A172 (cell line): Measurements from ENCODE around the gene NDUFV2. TPM values are rescaled to one million over a fixed set of nuclear protein-coding genes. Genes with fewer than 3 reads are reported as not detected.
A peak's percentile ranks its signal among the peaks of the same experiment; 100 is the strongest.
"Not testable (repeated sequence)": the region's sequence is repeated elsewhere in the genome, so short reads cannot be mapped to it uniquely, and the experiment has no call there.

Experiments
- DNase-seq: peaks from one replicate; pipeline ENCODE4 v3.0.0-alpha.2; 2015; ENCODE audit warnings: low spot score
- total RNA-seq: library from RNA; depleted of rRNA; stranded (reverse); fragments of >200 nt; shearing (Covaris generic); gene quantifications from 2 replicates; pipeline ENCODE4 v1.2.3, GENCODE V29; 2014; rRNA removed

Gene NDUFV2
- 244 and 300 TPM in 2 replicates for total RNA-seq

DNA sequence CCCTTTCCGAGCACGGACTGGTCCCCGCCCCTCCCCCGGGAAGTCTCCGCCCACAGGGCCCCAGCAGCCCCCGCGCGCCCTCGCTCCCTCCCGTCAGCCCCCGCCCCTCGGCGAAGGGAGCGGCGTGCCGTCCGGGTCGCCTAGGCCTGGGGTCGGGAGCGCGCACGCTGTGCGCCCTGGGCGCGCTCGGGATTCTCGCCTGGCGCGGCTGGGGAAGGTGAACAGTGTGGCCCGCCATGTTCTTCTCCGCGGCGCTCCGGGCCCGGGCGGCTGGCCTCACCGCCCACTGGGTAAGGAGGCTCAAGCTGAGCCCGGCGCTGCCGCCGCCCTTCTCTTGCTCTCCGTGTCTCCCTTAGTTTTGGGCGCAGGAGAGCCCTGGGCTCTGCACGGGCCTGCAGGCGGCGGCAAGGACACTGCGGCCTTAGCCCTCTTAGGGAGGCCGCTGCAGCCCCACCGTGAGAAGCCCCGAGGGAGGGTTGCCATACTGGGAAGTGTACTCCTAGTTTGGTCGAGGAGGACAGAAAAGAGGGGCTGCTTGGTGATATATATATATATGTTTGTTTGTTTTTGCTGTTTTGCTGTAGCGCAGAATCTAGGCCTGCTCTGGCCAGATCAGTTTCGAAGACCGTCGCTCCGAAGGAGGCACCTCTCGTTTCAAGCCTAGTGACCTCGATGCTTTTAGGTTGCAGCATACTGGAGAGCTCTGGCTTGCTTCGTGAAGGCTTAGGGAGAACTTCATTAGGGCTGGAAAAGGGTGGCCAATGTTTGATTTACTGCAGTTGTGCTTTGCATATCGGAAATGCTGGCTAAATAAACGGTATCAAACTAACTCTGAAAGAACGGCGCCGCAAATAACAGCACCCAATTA is at the start of gene NDUFV2:
Gene NDUFV2 (plus strand): TSS at position 192 of the 868 bp plus-strand sequence. CDS start 45 bp downstream, at position 237.
- peak; percentile 86 for DNase-seq

- DNase-seq = no peak
Observed at GRCh38 chr18:9053814-9054213, 48.7 kb upstream of the NDUFV2 start.

- peak; percentile 85 for DNase-seq
Observed at GRCh38 chr18:9055185-9055584, 47.3 kb upstream of the NDUFV2 start.

DNA sequence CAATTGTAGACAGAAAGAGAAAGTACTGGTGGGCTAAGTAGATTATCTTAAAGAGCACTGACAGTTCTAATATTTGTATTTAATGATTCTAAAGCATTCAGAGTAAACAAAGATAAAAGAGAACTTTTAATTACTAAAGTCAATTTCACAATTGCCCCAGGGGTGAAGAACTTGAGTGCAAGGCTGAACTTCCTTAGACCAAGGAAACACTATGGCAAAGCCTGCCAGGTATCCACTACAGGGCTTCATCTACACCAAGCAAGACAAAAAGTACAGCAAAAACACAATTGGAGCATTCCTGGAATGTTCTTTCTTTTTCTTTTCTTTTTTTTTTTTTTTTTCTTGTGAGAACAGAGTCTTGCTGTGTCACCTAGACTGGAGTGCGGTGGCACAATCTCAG is 46.9 kb upstream of the NDUFV2 start:
- no peak for DNase-seq

DNA sequence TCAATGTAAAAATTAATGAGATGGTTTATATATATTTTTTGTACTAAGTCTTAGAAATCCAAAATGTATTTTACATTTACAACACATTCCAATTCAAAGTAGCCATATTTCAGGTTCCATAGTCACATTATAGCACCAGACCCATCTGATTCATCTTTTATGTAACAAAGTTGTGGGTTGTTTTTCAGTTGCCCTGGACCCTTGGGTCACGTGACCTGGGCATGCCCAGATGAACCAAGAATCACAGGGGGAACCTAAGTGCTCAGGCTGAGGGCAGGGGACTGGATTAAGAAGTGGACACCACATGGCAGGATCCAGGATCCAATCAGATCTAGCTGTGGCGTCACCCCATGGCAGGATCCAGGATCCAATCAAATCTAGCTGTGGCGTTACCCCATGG is 44.9 kb upstream of the NDUFV2 start:
- DNase-seq = no peak

DNA sequence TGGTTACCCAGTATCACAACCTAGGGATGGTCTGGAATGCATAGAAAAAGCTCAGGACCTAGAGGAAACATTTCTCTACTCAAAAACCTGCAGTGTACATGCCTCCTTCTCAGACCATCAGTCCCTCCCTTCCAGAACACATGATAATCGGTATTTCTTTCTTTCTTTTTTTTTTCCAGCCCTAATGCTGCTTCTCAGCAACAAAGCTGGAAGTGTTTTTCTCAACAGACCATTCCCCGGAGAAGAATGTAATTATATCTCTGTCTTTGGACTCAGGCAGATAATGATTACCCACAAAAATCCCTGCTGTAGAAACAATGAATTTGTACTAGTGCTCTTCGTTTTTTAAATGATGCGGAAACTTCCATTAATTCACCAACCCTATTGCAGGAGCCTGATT is 44.1 kb upstream of the NDUFV2 start:
- no peak for DNase-seq

DNA sequence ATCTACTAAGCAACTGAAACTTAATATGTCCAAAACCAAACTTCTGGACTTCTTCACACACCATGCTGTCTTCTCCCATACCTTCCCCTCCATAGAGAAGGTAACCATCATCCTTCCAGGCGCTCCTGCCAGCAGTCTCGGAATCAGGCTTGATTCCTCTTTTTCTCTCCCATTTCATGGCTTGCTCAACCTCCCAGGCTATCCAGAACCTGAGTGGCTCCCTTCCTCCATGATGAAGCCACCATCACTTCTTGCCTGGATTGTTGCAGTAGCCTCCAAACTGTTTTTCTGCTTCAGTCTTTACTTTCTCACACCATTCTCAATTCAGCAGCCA is 40.1 kb upstream of the NDUFV2 start:
- DNase-seq = no peak

DNA sequence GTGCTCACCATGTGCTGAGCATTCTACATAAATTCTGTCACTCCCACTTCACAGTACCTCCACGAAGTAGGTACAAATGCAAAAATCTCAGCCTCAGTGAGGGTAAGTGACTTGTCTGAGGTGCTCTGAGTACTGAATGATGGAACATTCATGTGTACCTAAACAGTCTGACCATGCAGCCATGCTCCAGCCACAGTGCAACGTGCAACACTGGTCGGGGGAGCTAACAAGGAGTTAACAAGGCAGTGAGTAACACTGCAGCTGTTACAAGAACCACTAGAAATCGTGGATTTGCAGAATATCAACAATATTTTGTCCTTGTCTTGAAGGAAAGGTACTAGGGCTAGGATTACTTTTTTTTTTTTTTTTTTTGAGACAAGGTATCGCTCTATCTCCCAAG is 36.6 kb upstream of the NDUFV2 start:
- no peak for DNase-seq

DNA sequence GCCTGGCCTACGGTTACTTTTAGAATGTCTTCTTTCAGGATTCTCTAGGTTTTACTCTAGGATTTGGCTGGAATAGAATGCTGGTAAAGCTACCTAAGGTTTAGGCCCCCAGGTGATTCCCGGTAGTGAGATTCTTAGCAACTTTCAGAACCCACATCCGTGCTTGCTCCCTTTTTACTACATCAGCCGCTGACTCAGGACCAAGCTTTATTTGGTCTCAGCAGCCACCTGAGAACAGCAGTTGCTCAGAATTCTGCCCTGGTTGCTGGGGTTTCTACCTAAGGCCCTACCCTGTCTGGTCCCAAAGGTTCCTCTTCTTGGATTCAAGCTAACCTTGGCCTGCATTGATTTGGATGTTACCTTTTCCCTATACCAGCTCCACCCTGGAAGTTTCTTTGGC is 36.1 kb upstream of the NDUFV2 start:
- no peak for DNase-seq

- peak; percentile 13 for DNase-seq
Observed at GRCh38 chr18:9066817-9067306, 35.6 kb upstream of the NDUFV2 start.

DNA sequence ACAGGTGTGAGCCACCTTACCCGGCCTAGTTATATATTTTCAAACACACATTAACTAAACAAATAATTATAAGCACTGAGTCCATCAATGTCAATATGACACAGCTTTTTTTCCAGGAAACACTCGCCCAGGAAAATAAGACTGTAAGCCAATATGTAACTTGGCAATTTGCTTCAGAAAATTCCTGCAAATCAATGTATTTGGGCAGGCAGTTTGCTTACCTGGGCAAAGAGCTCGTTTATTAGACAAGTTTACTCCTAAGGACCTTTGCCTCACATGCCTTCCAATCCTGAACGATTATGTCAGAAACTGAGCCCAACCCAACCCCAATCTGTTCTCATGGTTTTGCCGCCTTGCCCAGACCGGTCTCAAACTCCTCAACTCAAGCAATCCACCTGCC is 34.7 kb upstream of the NDUFV2 start:
- no peak for DNase-seq

- DNase-seq = no peak
Observed at GRCh38 chr18:9068346-9068745, 34.2 kb upstream of the NDUFV2 start.

DNA sequence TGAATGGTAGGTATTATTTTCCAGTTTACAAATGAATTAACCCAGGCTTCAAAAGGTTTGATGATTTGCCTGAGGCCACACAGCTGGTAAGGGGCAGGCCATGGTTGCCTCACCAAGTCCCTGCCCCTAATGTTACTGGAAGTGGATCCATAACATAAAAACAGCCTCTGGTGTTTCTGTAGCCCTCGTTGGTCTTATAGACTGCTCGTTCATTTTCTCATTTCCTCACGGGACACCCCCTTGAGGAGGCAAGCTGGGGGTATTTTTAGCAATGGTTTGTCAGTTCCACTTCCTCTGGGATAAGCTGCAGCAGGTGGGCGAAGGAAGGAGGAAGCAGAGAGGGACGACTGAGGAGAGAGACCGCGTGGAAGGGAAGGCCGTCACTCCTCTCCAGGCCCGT is 32.9 kb upstream of the NDUFV2 start:
- no peak for DNase-seq

DNA sequence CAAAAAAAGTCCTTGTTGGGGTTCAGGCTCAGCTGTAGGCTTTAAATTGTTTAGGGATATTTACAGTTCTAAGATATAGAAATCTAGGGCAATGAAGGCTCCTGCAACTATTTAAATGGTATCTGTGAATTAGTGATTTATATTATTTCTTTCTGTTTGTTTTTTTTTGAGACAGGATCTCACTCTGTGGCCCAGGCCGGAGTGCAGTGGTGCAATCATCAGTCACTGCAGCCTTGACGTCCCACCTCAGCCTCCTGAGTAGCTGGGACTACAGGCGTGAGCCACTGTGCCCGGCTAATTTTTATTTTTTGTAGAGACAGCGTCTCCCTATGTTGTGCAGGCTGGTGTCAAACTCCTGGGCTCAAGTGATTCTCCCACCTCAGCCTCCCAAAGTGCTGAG is 32.3 kb upstream of the NDUFV2 start:
- DNase-seq = no peak

DNA sequence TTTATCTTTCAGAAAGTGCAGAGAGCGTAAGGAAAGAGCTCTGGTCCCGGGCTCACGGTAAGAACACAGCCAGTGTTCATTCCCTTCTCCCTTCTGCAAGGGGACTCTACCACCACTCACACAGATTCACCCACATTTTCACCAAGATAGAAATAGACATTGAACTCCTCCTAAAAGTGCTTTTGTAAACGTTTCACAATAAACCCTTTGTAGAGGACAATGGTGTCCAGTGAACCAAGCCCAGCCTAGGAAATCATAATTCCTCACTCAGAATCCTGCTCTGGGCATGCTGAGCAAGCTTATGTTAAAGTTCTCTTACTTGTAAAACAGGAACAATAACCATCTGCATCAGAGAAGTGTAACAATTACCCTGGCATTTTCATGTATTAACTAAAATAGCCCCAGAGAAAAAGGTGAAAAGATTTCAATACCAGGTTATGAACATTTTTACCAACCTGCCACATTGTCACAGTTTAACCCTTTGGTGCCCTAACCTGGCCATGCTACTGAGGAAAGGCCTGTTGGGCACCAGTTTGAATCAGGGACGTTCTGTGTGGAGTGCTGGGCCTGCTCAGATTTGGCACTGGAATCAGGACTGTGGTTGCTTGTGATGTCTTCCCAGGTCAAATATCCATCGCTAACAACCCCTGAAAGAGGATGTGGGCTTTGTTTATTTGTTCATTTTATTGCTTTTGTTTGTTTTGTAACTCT is 22.5 kb upstream of the NDUFV2 start:
- no peak for DNase-seq

DNA sequence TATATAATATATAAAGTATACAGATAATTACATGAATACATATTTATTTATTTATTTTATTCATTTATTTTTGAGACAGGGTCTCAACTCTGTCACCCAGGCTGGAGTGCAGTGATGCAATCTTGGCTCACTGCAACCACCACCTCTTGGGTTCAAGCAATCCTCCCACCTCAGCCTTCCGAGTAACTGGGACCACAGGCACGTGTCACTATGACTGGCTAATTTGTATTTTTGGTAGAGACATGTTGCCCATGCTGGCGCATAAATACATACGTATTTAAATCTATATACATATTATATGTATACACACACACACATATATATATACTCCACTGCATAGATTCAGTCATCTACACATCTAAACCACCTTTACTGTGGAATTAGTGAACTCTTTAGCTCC is 20.6 kb upstream of the NDUFV2 start:
- DNase-seq = no peak

DNA sequence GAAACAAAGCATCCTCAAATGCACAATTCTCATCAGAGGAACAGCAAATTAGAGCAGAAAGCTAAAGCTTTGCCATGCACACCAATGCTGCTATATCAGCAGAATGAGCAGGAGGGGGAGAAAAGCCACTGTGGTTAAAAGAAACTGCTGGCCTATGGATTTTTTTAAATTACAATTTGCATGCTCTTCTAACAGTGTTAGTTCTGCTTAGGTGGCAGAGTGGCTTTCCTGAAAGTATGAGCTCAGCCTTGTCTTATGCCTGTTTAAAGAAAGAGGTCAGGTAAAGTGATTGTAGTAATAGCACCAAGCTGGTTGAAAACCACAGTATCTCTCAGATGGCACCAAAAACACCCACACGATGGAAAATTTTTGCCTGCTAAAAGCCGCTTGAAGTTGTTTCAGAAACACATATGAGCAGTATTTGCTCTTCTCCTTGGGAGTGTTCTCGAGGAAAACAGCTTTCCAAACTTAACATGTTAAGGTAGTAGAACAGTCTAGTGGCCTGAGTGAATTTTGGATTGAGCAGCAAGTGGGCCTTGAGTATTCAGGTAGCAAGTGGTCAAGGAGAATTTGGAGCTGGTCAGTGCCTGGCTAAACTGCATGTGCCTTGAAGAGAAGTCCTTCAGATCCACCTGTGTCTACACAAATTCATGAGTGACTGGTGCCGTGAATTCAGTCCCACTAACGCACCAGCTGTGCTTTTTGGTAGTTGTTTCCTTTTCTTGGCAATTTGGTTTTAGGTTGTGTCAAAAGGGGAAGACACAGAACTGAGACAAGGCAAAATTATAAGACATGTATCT is 19.6 kb upstream of the NDUFV2 start:
- no peak for DNase-seq

DNA sequence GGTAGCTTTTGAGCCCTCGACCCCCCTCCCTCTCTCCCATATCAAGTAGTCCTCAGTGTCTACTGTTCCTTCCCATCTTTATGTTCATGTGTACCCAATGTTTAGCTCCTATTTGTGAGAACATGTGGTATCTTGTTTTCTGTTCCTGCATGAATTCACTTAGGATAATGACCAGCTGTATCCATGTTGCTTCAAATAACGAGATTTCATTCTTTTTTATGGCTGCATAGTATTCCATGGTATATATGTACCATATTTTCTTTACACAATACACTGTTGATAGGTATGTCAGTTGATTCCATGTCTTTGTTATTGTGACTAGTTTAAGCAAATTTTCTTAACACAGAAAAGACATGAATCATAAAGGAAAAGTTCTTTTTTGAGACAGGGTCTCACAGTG is 16.5 kb upstream of the NDUFV2 start:
- DNase-seq = no peak

DNA sequence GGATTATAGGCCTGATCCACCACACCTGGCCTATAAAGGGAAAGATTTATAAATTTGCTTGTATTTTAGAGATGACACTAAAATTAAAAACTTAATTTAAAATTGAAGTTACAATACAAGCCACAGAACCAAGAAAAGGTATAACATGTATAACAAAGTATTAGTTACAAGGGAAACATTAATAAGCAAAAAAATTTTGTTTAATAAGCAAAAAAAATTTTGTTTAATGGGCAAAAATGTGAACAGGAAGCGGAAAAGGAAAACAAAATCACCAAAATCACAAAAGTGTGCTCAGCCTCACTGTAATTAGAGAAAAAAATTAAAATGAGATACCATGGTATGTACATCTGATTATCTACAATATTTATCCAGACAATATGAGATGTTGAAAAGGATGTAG is 15.9 kb upstream of the NDUFV2 start:
- DNase-seq = no peak

DNA sequence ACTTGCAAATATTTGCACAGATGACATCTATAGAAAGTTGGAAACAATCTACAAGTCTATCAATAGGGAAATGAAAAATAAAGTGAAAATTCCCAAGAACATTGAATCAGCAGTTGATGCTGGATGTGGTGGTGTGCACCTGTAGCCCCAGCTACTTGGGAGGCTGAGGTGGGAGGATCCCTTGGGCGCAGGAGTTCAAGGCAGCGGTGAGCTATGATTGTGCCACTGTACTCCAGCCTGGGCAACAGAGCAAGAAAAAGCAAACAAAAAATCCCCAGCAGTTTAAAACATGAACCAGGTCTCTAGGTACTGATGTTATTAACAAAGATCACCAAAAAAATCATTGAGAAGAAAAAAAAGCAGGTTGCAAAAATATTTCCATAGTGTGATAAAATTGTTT is 15.4 kb upstream of the NDUFV2 start:
- DNase-seq = no peak

- DNase-seq = no peak
Observed at GRCh38 chr18:9088252-9088651, 14.2 kb upstream of the NDUFV2 start.

DNA sequence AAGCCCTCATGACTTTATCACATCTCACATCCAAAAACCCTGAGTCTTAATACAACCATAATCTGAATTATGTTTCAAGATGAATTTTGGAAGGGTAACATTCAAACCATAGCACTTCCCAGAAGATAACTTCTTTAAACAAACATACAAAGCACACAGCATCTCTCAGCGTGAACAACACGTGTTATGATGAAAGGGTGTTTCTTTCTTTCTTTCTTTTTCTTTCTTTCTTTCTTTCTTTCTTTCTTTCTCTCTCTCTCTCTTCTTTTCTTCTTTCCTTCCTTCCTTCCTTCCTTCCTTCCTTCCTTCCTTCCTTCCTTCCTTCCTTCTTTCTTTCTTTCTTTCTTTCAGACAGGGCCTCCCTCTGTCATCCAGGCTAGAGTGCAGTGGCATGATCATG is 13.8 kb upstream of the NDUFV2 start:
- not testable (repeated sequence) for DNase-seq
